Activated CD4-positive, alpha-beta T cell treated with anti-CD3 and anti-CD28 coated beads, Interleukin-2, amount 50 U/mL, for 48 hours (primary cell): Measurements from ENCODE around the gene GRIK1.

Experiments used
- DNase-seq, 2 experiments: peaks; one replicate each; pipeline ENCODE4 v3.0.0-alpha.2; 2020

The GRIK1 gene

GRCh38 chr21:29771491-29772066 is 168.2 kb downstream of the GRIK1 start:
- DNase-seq, result no peak

- DNase-seq, result no peak
These were observed 176.1 kb downstream of the GRIK1 start for GRCh38 chr21:29763674-29764073.

- no peak for DNase-seq
These were observed 177.2 kb downstream of the GRIK1 start for GRCh38 chr21:29762570-29763082.

- DNase-seq, result no peak
These were observed 186.6 kb downstream of the GRIK1 start for GRCh38 chr21:29753216-29753615.

GRCh38 chr21:29751473-29752185 is 188.2 kb downstream of the GRIK1 start:
- no peak for DNase-seq

GRCh38 chr21:29749957-29750356 is 189.8 kb downstream of the GRIK1 start:
- no peak for DNase-seq

GRCh38 chr21:29749223-29749622 is 190.6 kb downstream of the GRIK1 start:
- no peak for DNase-seq

GRCh38 chr21:29748391-29749167 is 191.2 kb downstream of the GRIK1 start:
- no peak for DNase-seq

- DNase-seq, result no peak
These were observed 198.0 kb downstream of the GRIK1 start for GRCh38 chr21:29741761-29742160.

- DNase-seq, result no peak
These were observed 200.6 kb downstream of the GRIK1 start for GRCh38 chr21:29739176-29739575.

GRCh38 chr21:29738730-29739129 is 201.1 kb downstream of the GRIK1 start:
- no peak for DNase-seq

GRCh38 chr21:29737186-29737585 is 202.6 kb downstream of the GRIK1 start:
- no peak for DNase-seq

- no peak for DNase-seq
These were observed 209.5 kb downstream of the GRIK1 start for GRCh38 chr21:29730281-29730680.

GRCh38 chr21:29726044-29726443 is 213.8 kb downstream of the GRIK1 start:
- no peak for DNase-seq

- no peak for DNase-seq
These were observed 214.6 kb downstream of the GRIK1 start for GRCh38 chr21:29725025-29725736.

GRCh38 chr21:29721964-29722363 is 217.8 kb downstream of the GRIK1 start:
- no peak for DNase-seq

GRCh38 chr21:29721221-29721620 is 218.6 kb downstream of the GRIK1 start:
- DNase-seq, result no peak

GRCh38 chr21:29719521-29719920 is 220.3 kb downstream of the GRIK1 start:
- DNase-seq, result no peak

- DNase-seq, result no peak
These were observed 221.5 kb downstream of the GRIK1 start for GRCh38 chr21:29718081-29718815.

GRCh38 chr21:29717659-29718058 is 222.1 kb downstream of the GRIK1 start:
- DNase-seq, result no peak

GRCh38 chr21:29716753-29717152 is 223.0 kb downstream of the GRIK1 start:
- no peak for DNase-seq

GRCh38 chr21:29715089-29715488 is 224.7 kb downstream of the GRIK1 start:
- DNase-seq, result no peak
